Measurements from ENCODE around the gene DPCD.

The DPCD gene

DNA sequence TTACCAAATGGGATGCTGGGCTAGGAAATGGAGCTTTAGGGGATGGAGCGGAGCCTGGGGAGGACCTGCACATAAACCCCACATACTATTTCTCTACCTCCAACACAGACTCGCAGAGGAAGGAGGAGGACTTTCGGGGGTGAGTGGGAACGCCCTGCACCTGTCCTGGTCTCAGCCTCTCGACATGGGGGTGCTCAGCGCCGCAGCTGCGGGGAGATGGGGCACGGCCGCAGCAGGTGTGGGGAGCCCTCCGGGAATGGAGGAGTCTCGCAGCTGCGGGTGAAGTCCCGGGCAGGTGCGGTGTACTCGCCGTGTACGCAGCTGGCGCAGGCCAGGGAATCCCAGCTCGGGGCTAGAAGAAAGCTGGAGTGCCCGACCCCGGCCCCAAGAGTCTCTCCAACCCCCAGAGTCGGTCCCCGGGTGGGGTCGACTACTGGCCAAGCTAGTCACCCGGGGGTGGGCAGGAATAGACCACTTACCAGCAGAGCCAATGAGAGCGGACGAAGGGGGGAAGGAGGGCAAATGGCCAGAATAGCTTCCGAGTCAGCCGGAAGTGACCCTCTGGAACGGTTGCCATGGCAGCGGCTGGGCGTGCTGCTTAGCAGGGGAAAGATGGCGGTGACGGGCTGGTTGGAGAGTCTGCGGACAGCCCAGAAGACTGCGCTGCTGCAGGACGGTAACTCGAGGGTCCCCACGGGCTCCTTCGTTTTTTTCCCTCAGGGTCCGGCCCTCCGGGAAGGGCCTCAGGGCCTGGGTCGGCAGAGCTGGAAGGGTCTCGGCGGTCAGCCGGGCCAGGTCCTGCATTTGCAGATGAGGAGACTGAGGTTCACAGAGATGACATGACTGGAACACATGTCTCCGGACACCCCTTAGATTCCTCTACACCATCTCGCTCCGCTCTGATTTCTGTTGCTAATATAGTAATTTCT lies at the start of gene DPCD, which contains the start of gene POLL:
DPCD (plus strand) TSS at position 597 of the 929 bp plus-strand sequence; CDS start at position 613, 16 bp downstream.
POLL (minus strand) TSS at position 533 of the 929 bp plus-strand sequence. CDS start 897 bp downstream, outside the sequence.
- DNase-seq (ENCODE audit: low spot score): peak; percentile 98

DNA sequence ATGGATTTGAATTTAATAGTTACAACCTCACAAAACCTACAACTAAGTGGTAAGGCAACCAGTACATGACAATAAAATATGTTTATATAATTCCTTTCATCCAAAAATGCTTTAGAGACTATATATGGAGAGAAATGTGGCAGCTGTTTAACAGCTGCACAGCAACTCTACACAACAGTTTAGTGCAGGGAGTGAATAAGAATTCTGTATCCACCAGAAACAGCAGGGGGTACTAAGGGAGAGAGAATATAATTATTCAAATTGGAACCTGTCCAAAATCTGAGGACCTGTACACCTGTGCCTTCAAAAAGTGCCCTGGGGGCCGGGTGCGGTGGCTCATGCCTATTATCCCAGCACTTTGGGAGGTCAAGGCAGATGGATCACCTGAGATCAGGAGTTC lies 49.7 kb upstream of the DPCD start:
- DNase-seq (ENCODE audit: low spot score): no peak

- DNase-seq (ENCODE audit: low spot score): peak; percentile 80
These were observed 42.2 kb upstream of the DPCD start for GRCh38 chr10:101545898-101546297.

DNA sequence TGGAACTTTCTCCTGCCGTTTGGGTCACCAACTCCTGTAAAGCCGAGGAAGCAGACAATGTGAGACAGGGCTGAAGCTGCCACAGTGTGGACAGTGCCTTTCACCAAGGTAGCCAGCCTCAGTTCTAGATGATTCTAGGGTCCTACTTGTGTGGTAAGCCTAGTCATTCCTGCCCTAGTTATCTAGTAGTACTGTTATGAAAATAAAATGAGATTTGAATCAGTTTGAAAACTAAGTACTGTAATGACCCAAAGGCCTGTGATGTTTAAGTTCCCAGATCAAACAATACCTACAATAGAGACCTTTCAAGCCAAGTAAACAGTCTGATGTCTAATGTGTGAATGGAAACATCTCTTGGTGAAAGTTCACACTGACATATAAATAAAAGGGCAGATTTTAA lies 37.2 kb upstream of the DPCD start:
- no peak for DNase-seq (ENCODE audit: low spot score)

DNA sequence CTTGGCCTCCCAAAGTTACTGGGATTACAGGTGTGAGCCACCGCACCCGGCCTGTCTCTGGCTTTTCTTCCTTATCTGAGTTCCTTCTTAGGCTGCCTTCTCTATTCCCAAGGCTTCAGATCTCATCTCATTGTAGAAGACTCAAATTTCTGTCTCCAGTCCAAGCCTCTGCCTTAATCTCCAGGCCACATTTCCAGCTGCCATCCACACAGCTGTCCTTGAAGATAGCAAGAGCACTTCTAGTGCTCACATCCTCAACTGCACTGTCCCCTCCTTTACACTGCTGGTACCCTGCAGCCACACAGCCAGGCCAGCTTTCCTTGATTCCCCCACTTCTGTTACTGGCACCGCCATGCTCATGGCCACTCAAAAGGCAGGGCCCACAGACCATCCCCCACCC lies 35.7 kb upstream of the DPCD start:
- DNase-seq (ENCODE audit: low spot score): no peak

GRCh38 chr10:101557541-101557940 lies 30.6 kb upstream of the DPCD start:
- DNase-seq (ENCODE audit: low spot score): no peak

DNA sequence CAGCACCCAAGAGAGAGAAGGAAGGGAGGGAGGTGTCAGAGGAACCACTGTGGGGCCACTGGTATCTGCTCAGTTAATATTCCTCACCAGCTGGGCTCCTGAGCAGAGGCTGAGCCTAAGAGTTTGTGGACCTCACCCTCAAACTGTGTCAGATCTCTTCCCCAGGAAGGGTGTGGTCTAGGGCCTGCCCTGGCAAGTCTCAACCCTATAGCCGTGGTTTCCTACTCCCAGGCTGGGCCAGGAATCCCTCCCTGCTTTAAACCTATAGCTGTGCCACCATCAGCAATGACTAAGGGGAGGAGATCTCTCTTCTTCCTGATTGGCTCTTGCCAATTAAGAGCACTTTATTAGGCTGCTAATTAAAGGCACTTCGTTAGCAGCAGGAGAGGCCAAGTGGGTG lies 29.9 kb upstream of the DPCD start:
- DNase-seq (ENCODE audit: low spot score): peak; percentile 79

DNA sequence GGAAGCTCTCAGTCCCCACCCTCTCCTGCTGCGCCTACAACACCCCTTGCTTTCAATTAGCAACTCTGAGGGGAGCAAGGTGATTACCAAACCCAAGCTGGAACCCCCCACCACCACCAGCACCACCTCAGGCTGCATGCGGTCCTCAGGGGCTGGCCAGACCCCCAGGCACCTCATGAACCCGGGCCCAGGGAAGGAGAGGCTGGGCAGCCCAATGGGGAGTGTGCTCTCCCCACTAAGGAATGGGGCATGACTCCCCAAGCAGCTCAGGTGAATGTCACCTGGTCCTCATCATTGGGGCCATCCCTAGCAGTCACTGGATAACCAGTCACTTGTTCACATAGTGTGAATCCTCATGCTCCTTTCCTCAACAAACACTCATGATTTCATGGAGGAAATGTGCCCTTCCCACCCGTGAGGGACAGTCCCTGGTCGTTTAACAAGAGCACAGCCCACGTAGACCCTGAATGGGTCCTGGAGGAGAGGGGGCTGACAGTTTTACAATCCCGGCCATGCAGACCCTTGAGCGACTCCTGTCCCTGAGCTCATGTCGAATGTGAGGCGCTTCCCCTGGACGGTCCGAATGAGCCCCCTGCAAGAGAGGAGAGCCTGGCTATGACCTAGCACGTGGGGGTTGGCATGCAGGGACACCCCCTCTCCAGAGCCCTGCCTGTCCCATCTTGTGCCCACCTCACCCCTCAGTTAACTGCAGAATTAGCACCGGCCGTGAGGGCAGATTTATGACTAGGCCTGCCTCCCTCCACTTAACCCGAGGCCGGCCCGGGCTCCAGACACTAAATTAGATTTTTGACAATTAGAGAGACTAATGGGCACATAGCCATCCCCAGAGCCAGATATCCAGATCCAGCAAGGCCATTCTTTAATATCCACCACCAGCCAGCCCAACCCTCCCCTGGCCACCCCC lies 29.2 kb upstream of the DPCD start:
- DNase-seq (ENCODE audit: low spot score): no peak

- DNase-seq (ENCODE audit: low spot score): no peak
These were observed 28.4 kb upstream of the DPCD start for GRCh38 chr10:101559596-101560297.

GRCh38 chr10:101560298-101561067 lies 27.6 kb upstream of the DPCD start:
- DNase-seq (ENCODE audit: low spot score): no peak

- no peak for DNase-seq (ENCODE audit: low spot score)
These were observed 26.8 kb upstream of the DPCD start for GRCh38 chr10:101561068-101561915.

GRCh38 chr10:101562231-101562630 lies 25.9 kb upstream of the DPCD start:
- no peak for DNase-seq (ENCODE audit: low spot score)

- no peak for DNase-seq (ENCODE audit: low spot score)
These were observed 25.1 kb upstream of the DPCD start for GRCh38 chr10:101563007-101563406.

- no peak for DNase-seq (ENCODE audit: low spot score)
These were observed 24.6 kb upstream of the DPCD start for GRCh38 chr10:101563497-101564040.

DNA sequence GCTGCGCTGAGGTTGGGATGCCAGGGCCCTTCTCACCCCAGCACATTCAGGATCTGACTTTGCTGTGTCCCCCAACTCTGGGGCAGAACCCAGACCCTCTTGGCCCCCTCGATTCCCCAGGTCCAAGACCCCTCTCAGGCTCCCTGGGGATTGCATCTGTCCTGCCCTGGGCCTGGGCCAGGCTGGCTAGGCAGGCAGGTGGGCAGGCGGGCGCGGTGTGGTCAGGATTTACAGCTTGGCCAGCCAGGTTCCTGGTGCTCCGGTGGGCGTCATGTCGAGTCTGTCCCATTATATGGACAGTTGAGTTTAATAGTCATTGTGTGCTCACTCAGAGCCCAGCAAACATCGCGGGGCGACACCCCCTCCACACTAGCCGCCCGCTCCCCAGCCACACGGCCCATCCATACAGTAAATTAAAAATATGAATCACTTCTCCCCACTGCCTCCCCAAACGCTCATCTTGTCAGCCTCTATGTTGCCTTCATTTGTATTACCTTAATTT lies 23.6 kb upstream of the DPCD start:
- DNase-seq (ENCODE audit: low spot score): no peak

- no peak for DNase-seq (ENCODE audit: low spot score)
These were observed 22.7 kb upstream of the DPCD start for GRCh38 chr10:101565370-101565900.

DNA sequence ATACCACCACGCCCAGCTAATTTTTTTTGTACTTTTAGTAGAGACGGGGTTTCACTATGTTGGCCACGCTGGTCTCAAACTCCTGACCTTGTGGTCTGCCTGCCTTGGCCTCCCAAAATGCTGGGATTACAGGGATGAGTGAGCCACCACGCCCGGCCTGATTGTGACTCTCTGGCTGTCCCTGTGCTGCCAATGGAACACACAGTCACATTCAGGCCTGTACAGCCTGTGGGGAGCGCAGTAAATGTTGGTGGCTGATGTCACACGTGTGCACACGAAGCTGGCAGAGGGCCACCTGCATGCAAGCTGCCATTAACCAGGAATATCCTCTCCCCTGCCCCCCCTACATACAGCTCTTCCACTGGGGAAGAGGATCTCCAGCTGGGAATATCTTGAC lies 22.2 kb upstream of the DPCD start:
- DNase-seq (ENCODE audit: low spot score): no peak

GRCh38 chr10:101566333-101567164 lies 21.6 kb upstream of the DPCD start:
- DNase-seq (ENCODE audit: low spot score): no peak
